ENCODE data around the gene POU6F1. TPM values are rescaled to one million over a fixed set of nuclear protein-coding genes. Genes with fewer than 3 reads are reported as not detected.
A peak's percentile ranks its signal among the peaks of the same experiment; 100 is the strongest.

The POU6F1 gene
- total and polyA plus RNA-seq, 2 donors from 2014 or later: 5.2 to 20.0 TPM

DNA sequence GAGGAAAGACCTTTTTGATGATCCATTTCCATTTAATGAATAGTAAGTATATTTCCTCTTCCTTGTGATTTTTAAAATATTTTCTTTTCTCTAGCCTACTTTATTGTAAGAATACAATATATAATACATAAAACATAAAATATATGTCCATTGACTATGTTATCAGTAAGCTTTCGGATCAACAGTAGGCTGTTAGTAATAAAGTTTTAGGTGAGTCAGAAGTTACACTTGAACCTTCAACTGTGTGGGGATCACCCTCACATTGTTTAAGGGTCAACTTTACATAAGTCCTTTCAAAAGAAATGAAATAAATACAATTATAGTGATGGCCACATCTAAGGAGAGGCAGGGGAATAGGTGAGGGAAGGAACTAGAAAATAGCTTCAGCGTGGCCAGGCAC is 40.0 kb downstream of the POU6F1 start:
- Histone ChIP-seq H3K36me3 (ENCODE audit: control insufficient read depth in 2 of 3, insufficient read depth in 3 of 3, low read length in 3 of 3) (no peaks in the 10 kb centered on the region), H3K27me3 (ENCODE audit: control insufficient read depth, insufficient read depth, low read length) (no peaks in the 10 kb centered on the region), H3K27ac (ENCODE audit: low read depth in 2 of 2, low read length in 2 of 2) (no peak overlapping the region), H3K9me3 (ENCODE audit: control insufficient read depth in 2 of 3, insufficient read depth in 1 of 3, low read length in 3 of 3) (no peaks in the 10 kb centered on the region), H3K9ac (ENCODE audit: low read length in 3 of 3) (no peak overlapping the region), H3K4me1 (ENCODE audit: control insufficient read depth in 2 of 3, insufficient read depth in 2 of 3, low read depth in 1 of 3, low read length in 3 of 3) (peaks cover 0 to 3% (median 0%) of the 10 kb centered on the region in 3 donors), H3K4me3 (ENCODE audit: low read length in 3 of 3) (no peak overlapping the region)
- intact Hi-C loops (cut with DNase I): no loop called here
- FAIRE-seq: no peak
- no peak for DNase-seq
- TF ChIP-seq CTCF (IDR thresholded peaks at IDR 0.05; ENCODE audit: borderline replicate concordance, extremely low read depth, insufficient read depth): no peak

GRCh38 chr12:51174501-51174900 is 43.4 kb downstream of the POU6F1 start:
- Histone ChIP-seq H3K27ac (ENCODE audit: low read depth in 2 of 2, low read length in 2 of 2) (no peak overlapping the region), H3K27me3 (ENCODE audit: control insufficient read depth, insufficient read depth, low read length) (no peaks in the 10 kb centered on the region), H3K4me1 (ENCODE audit: control insufficient read depth in 2 of 3, insufficient read depth in 2 of 3, low read depth in 1 of 3, low read length in 3 of 3) (peaks cover 0 to 10% (median 7%) of the 10 kb centered on the region in 3 donors), H3K4me3 (ENCODE audit: low read length in 3 of 3) (no peak overlapping the region), H3K36me3 (ENCODE audit: control insufficient read depth in 2 of 3, insufficient read depth in 3 of 3, low read length in 3 of 3) (no peaks in the 10 kb centered on the region), H3K9ac (ENCODE audit: low read length in 3 of 3) (no peak overlapping the region), H3K9me3 (ENCODE audit: control insufficient read depth in 2 of 3, insufficient read depth in 1 of 3, low read length in 3 of 3) (no peaks in the 10 kb centered on the region)
- FAIRE-seq: no peak
- no peak for DNase-seq
- intact Hi-C loops (cut with DNase I): no loop called here
- no peak for TF ChIP-seq CTCF (IDR thresholded peaks at IDR 0.05; ENCODE audit: borderline replicate concordance, extremely low read depth, insufficient read depth)

GRCh38 chr12:51172515-51173431 is 45.1 kb downstream of the POU6F1 start, which contains the start of gene TFCP2:
Gene TFCP2 (minus strand): TSS chr12:51173135. CDS start chr12:51172422, 713 bp downstream.
- Histone ChIP-seq H3K9me3 (ENCODE audit: control insufficient read depth in 2 of 3, insufficient read depth in 1 of 3, low read length in 3 of 3) (no peaks in the 10 kb centered on the region), H3K27me3 (ENCODE audit: control insufficient read depth, insufficient read depth, low read length) (no peaks in the 10 kb centered on the region), H3K4me3 (ENCODE audit: low read length in 3 of 3) (peak within 1 kb of the TSS; percentile 89 to 98 (median 95)), H3K27ac (ENCODE audit: low read depth in 2 of 2, low read length in 2 of 2) (peak within 1 kb of the TSS; percentile 100), H3K9ac (ENCODE audit: low read length in 3 of 3) (peak within 1 kb of the TSS; percentile 93 to 98 (median 95)), H3K36me3 (ENCODE audit: control insufficient read depth in 2 of 3, insufficient read depth in 3 of 3, low read length in 3 of 3) (no peaks in the 10 kb centered on the region), H3K4me1 (ENCODE audit: control insufficient read depth in 2 of 3, insufficient read depth in 2 of 3, low read depth in 1 of 3, low read length in 3 of 3) (peaks cover 0 to 12% (median 7%) of the 10 kb centered on the region in 3 donors)
- peak; percentile 96 to 99 (median 98) for DNase-seq
- no peak for FAIRE-seq
- TF ChIP-seq CTCF (IDR thresholded peaks at IDR 0.05; ENCODE audit: borderline replicate concordance, extremely low read depth, insufficient read depth): no peak
- intact Hi-C loops (cut with DNase I): no loop called here
